SK-N-SH (cell line): ENCODE measurements around the gene PPP1R1A. TPM values are rescaled to one million over a fixed set of nuclear protein-coding genes. Genes with fewer than 3 reads are reported as not detected.

Experiments used
- CTCF ChIA-PET: fragments of 300-600, 350-600 bp; formaldehyde crosslinking; extraction: SDS; loops from one replicate; lab custom pipeline; 2021; lab: Yijun Ruan, JAX
- POLR2A ChIA-PET: fragments of 350-600 bp; sonication (Branson Sonifier 250); formaldehyde crosslinking; extraction: SDS; loops from one replicate; lab custom pipeline; 2020; ENCODE audit warnings: antibody characterized with exemption, inconsistent platforms; lab: Yijun Ruan, JAX
- DNase-seq: peaks from one replicate; pipeline ENCODE4 v3.0.0; 2012
- H2AFZ ChIP-seq: fragments of 200-600 bp; sonication (generic); 2 replicates; pipeline ENCODE4 v1.8.1; 2016; ENCODE audit warnings: antibody characterized with exemption, mild to moderate bottlenecking, low read depth
- H3F3A ChIP-seq: fragments of 200-600 bp; sonication (generic); replicated peaks from 2 replicates; pipeline ENCODE3; 2016; ENCODE audit warnings: antibody characterized with exemption, mild to moderate bottlenecking; ENCODE audit not compliant: insufficient read depth
- H3K27ac ChIP-seq, 2 experiments: fragments of 200-500 bp in 1 of 2; fragments of 200-600 bp in 1 of 2; sonication (Bioruptor generic) in 1 of 2; sonication (generic), shearing (Covaris generic) in 1 of 2; 2 replicates each; pipeline versions ENCODE4 v1.5.1 to v1.6.1; 2014 to 2016; ENCODE audit warnings: low read depth in 2 of 2, inconsistent platforms in 1 of 2, low read length in 1 of 2, mild to moderate bottlenecking in 1 of 2, mixed read lengths in 1 of 2
- H3K27me3 ChIP-seq: fragments of 200-600 bp; sonication (generic), shearing (Covaris generic); 2 replicates; pipeline ENCODE4 v1.6.1; 2016; ENCODE audit warnings: mixed run types; ENCODE audit not compliant: insufficient read depth
- H3K36me3 ChIP-seq, 2 experiments: fragments of 200-500 bp in 1 of 2; fragments of 200-600 bp in 1 of 2; sonication (Bioruptor generic) in 1 of 2; sonication (generic) in 1 of 2; replicated peaks in 1 of 2; 2 replicates each; pipeline versions ENCODE3 to v1.5.1; 2014 to 2016; ENCODE audit warnings: low read length in 1 of 2, mild to moderate bottlenecking in 1 of 2; ENCODE audit not compliant: insufficient read depth in 2 of 2, control insufficient read depth in 1 of 2
- H3K4me1 ChIP-seq, 2 experiments: fragments of 200-500 bp in 1 of 2; fragments of 200-600 bp in 1 of 2; sonication (Bioruptor generic) in 1 of 2; sonication (generic), shearing (Covaris generic) in 1 of 2; 2 replicates each; pipeline versions ENCODE4 v1.5.1 to v1.6.1; 2014 to 2016; ENCODE audit warnings: low read depth in 1 of 2, low read length in 1 of 2, mixed run types in 1 of 2; ENCODE audit not compliant: insufficient read depth in 2 of 2, control insufficient read depth in 1 of 2
- H3K4me2 ChIP-seq: fragments of 200-600 bp; sonication (generic), shearing (Covaris generic); 2 replicates; pipeline ENCODE4 v1.6.1; 2017; ENCODE audit warnings: mixed run types
- H3K4me3 ChIP-seq, 2 experiments: fragments of 200-500 bp in 1 of 2; fragments of 200-600 bp in 1 of 2; sonication (Bioruptor generic) in 1 of 2; sonication (generic), shearing (Covaris generic) in 1 of 2; 2 replicates each; pipeline versions ENCODE4 v1.5.1 to v1.8.1; 2014 to 2016; ENCODE audit warnings: low read depth in 2 of 2, inconsistent platforms in 1 of 2, low read length in 1 of 2, mild to moderate bottlenecking in 1 of 2, mixed read lengths in 1 of 2, moderate library complexity in 1 of 2
- H3K79me2 ChIP-seq: fragments of 200-600 bp; sonication (generic); 2 replicates; pipeline ENCODE4 v1.8.1; 2017; ENCODE audit warnings: mild to moderate bottlenecking; ENCODE audit not compliant: insufficient read depth
- H3K9ac ChIP-seq: fragments of 200-600 bp; sonication (generic); 2 replicates; pipeline ENCODE4 v1.6.1; 2017; ENCODE audit warnings: mixed run types
- H3K9me2 ChIP-seq: fragments of 200-600 bp; sonication (generic); 2 replicates; pipeline ENCODE4 v1.6.1; 2017; ENCODE audit warnings: mixed run types
- H3K9me3 ChIP-seq: fragments of 200-600 bp; sonication (generic); 2 replicates; pipeline ENCODE4 v1.6.1; 2017; ENCODE audit warnings: mixed run types, mild to moderate bottlenecking, moderate library complexity
- H4K20me1 ChIP-seq: fragments of 200-600 bp; sonication (generic); 2 replicates; pipeline ENCODE4 v1.6.1; 2017; ENCODE audit warnings: mild to moderate bottlenecking, mixed run types; ENCODE audit not compliant: insufficient read depth
- EP300 ChIP-seq, 2 experiments: IDR thresholded peaks; 2 replicates each; pipeline versions ENCODE4 v1.4.0 to v1.6.1; 2012; ENCODE audit warnings: borderline replicate concordance in 1 of 2, low read depth in 1 of 2, low read length in 1 of 2
- MEF2A ChIP-seq: IDR thresholded peaks from 2 replicates; pipeline ENCODE4 v1.4.0; 2012; ENCODE audit warnings: low read depth, borderline replicate concordance
- MXI1 ChIP-seq: IDR thresholded peaks from 2 replicates; pipeline ENCODE4 v1.6.1; 2012; ENCODE audit warnings: mild to moderate bottlenecking, low read depth, low read length, improper control_type of control experiment
- POLR2AphosphoS5 ChIP-seq: IDR thresholded peaks from 2 replicates; pipeline ENCODE4 v1.6.1; 2012; ENCODE audit warnings: low read depth, low read length
- RAD21 ChIP-seq: IDR thresholded peaks from 2 replicates; pipeline ENCODE4 v1.6.1; 2012; ENCODE audit warnings: mild to moderate bottlenecking, low read length
- TCF12 ChIP-seq: IDR thresholded peaks from 2 replicates; pipeline ENCODE4 v1.4.0; 2012
- YY1 ChIP-seq: IDR thresholded peaks from 2 replicates; pipeline ENCODE4 v1.4.0; 2012; ENCODE audit warnings: low read depth, mild to moderate bottlenecking
- WGBS: methylation state at CpG from one replicate; pipeline ENCODE4 v1.1.6; 2017; ENCODE audit warnings: low lambda C conversion rate; 5-methylcytosine and 5-hydroxymethylcytosine counted together
- polyA plus RNA-seq, 3 experiments: library from polyadenylated mRNA; depleted of rRNA; stranded (reverse); fragments of >200 nt; gene quantifications; 2 replicates each; pipeline ENCODE4 v1.2.3, GENCODE V29; 2012
- TF ChIP-seq, protein P1 (sequence below): IDR thresholded peaks from 2 replicates; pipeline ENCODE4; 2012
- TF ChIP-seq, protein P2 (sequence below): IDR thresholded peaks from 2 replicates; pipeline ENCODE4 v1.4.0; 2012; ENCODE audit warnings: low read depth, borderline replicate concordance
- TF ChIP-seq, protein P3 (sequence below): IDR thresholded peaks from 2 replicates; pipeline ENCODE4 v1.6.1; 2012; ENCODE audit warnings: mild to moderate bottlenecking, low read depth, low read length, moderate library complexity
- TF ChIP-seq, protein P4 (sequence below): fragments of 150-350 bp; IDR thresholded peaks from 2 replicates; pipeline ENCODE4 v1.6.1; 2016; ENCODE audit warnings: mild to moderate bottlenecking, low read depth, low read length
- TF ChIP-seq, protein P5 (sequence below): fragments of 200-600 bp; sonication (generic); IDR thresholded peaks from 2 replicates; pipeline ENCODE4 v1.6.1; 2017; ENCODE audit warnings: antibody characterized with exemption, mild to moderate bottlenecking, moderate library complexity

The PPP1R1A gene
- polyA plus RNA-seq, 1 of the 3 experiments (the other 2 are of a cell fraction): not detected

DNA sequence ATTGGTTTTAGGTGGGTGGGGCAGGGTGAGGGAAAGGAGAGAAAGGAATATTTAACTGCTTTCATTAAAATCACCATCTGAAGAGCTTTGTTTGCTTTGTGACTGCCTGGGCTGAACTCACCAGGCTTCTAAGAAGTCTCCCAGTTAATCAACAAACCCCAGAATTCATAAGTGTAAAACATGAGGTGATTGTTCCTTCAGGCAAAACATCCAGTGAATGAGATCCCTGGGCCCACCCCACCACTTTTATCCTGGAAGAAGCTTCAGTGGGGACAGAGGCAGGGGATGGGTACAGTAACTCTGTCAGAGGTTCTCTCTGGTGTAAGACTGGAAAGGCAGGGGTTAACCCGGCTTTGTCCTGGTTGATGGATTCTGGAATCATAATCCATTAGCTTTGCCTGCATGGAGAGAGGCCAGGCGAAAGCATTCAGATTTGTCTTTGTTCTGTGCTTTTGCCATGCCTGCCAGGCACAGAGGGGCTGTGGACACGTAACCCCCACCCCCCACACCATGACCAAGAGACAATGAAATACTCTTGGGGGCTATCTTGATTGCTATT lies 22.4 kb downstream of the PPP1R1A start:
- no peak overlapping the region for H2AFZ ChIP-seq
- no peak overlapping the region for H3K9ac ChIP-seq
- H3K4me3 ChIP-seq: no peak overlapping the region
- H3K27ac ChIP-seq: no peak overlapping the region
- ChIA-PET CTCF (interaction anchor here (2.2 to 7.2 kb wide), 2 partner anchors 13 to 30 kb away, joined by 7 to 50 read pairs; no protein-coding TSS in a partner anchor), POLR2A (no interaction called here)
- H3K27me3 ChIP-seq: peaks cover 38% of the 10 kb centered on the region
- no peaks in the 10 kb centered on the region for H3K9me2 ChIP-seq
- H3K79me2 ChIP-seq: no peaks in the 10 kb centered on the region
- no peaks in the 10 kb centered on the region for H3K36me3 ChIP-seq
- H4K20me1 ChIP-seq: no peaks in the 10 kb centered on the region
- TF ChIP-seq, protein P1, sequence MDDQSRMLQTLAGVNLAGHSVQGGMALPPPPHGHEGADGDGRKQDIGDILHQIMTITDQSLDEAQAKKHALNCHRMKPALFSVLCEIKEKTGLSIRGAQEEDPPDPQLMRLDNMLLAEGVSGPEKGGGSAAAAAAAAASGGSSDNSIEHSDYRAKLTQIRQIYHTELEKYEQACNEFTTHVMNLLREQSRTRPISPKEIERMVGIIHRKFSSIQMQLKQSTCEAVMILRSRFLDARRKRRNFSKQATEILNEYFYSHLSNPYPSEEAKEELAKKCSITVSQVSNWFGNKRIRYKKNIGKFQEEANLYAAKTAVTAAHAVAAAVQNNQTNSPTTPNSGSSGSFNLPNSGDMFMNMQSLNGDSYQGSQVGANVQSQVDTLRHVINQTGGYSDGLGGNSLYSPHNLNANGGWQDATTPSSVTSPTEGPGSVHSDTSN: no peak
- TF ChIP-seq, protein P2, sequence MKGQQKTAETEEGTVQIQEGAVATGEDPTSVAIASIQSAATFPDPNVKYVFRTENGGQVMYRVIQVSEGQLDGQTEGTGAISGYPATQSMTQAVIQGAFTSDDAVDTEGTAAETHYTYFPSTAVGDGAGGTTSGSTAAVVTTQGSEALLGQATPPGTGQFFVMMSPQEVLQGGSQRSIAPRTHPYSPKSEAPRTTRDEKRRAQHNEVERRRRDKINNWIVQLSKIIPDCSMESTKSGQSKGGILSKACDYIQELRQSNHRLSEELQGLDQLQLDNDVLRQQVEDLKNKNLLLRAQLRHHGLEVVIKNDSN: no peak
- TF ChIP-seq, protein P3, sequence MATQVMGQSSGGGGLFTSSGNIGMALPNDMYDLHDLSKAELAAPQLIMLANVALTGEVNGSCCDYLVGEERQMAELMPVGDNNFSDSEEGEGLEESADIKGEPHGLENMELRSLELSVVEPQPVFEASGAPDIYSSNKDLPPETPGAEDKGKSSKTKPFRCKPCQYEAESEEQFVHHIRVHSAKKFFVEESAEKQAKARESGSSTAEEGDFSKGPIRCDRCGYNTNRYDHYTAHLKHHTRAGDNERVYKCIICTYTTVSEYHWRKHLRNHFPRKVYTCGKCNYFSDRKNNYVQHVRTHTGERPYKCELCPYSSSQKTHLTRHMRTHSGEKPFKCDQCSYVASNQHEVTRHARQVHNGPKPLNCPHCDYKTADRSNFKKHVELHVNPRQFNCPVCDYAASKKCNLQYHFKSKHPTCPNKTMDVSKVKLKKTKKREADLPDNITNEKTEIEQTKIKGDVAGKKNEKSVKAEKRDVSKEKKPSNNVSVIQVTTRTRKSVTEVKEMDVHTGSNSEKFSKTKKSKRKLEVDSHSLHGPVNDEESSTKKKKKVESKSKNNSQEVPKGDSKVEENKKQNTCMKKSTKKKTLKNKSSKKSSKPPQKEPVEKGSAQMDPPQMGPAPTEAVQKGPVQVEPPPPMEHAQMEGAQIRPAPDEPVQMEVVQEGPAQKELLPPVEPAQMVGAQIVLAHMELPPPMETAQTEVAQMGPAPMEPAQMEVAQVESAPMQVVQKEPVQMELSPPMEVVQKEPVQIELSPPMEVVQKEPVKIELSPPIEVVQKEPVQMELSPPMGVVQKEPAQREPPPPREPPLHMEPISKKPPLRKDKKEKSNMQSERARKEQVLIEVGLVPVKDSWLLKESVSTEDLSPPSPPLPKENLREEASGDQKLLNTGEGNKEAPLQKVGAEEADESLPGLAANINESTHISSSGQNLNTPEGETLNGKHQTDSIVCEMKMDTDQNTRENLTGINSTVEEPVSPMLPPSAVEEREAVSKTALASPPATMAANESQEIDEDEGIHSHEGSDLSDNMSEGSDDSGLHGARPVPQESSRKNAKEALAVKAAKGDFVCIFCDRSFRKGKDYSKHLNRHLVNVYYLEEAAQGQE: no peak
- TF ChIP-seq TCF12: no peak
- TF ChIP-seq POLR2AphosphoS5: no peak
- TF ChIP-seq, protein P4, sequence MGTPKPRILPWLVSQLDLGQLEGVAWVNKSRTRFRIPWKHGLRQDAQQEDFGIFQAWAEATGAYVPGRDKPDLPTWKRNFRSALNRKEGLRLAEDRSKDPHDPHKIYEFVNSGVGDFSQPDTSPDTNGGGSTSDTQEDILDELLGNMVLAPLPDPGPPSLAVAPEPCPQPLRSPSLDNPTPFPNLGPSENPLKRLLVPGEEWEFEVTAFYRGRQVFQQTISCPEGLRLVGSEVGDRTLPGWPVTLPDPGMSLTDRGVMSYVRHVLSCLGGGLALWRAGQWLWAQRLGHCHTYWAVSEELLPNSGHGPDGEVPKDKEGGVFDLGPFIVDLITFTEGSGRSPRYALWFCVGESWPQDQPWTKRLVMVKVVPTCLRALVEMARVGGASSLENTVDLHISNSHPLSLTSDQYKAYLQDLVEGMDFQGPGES: no peak
- no peak for TF ChIP-seq MXI1
- TF ChIP-seq RAD21: no peak
- TF ChIP-seq EP300 (IDR thresholded peaks at IDR 0.05; ENCODE audit: borderline replicate concordance in 1 of 2, low read depth in 1 of 2, low read length in 1 of 2): no peak
- no peak for TF ChIP-seq YY1
- TF ChIP-seq, protein P5, sequence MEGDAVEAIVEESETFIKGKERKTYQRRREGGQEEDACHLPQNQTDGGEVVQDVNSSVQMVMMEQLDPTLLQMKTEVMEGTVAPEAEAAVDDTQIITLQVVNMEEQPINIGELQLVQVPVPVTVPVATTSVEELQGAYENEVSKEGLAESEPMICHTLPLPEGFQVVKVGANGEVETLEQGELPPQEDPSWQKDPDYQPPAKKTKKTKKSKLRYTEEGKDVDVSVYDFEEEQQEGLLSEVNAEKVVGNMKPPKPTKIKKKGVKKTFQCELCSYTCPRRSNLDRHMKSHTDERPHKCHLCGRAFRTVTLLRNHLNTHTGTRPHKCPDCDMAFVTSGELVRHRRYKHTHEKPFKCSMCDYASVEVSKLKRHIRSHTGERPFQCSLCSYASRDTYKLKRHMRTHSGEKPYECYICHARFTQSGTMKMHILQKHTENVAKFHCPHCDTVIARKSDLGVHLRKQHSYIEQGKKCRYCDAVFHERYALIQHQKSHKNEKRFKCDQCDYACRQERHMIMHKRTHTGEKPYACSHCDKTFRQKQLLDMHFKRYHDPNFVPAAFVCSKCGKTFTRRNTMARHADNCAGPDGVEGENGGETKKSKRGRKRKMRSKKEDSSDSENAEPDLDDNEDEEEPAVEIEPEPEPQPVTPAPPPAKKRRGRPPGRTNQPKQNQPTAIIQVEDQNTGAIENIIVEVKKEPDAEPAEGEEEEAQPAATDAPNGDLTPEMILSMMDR: no peak
- no peak for TF ChIP-seq MEF2A
- no peak for DNase-seq
- H3K9me3 ChIP-seq: no peaks in the 10 kb centered on the region
- no peak overlapping the region for H3K4me2 ChIP-seq
- no peaks in the 10 kb centered on the region for H3K4me1 ChIP-seq
- WGBS: 19% methylated on average over 3 of the region's 3 CpGs
- H3F3A ChIP-seq: no peaks in the 10 kb centered on the region
